ENCODE measurements around the gene TMEM97.

The TMEM97 gene

GRCh38 chr17:28364665-28365363 is 45.8 kb downstream of the TMEM97 start, which contains the start of gene SEBOX:
TSS of gene SEBOX (minus strand) at chr17:28365199. CDS start at chr17:28365151, 48 bp downstream.
- H3K9me3 ChIP-seq = no peaks in the 10 kb centered on the region
- H3K4me3 ChIP-seq (ENCODE audit: low read depth, low read length) = no peak within 1 kb of the TSS
- DNase-seq = no peak
- TF ChIP-seq CTCF (IDR thresholded peaks at IDR 0.05; ENCODE audit: low read depth, low read length) = no peak
- H3K27me3 ChIP-seq = no peaks in the 10 kb centered on the region
- no peaks in the 10 kb centered on the region for H3K4me1 ChIP-seq
- H3K36me3 ChIP-seq = 0 out of 2 replicates have a peak, but pooled peaks cover 3% of the 10 kb centered on the region

GRCh38 chr17:28365487-28365886 is 46.5 kb downstream of the TMEM97 start:
- H3K9me3 ChIP-seq = no peaks in the 10 kb centered on the region
- H3K27me3 ChIP-seq = no peaks in the 10 kb centered on the region
- TF ChIP-seq CTCF (IDR thresholded peaks at IDR 0.05; ENCODE audit: low read depth, low read length) = no peak
- no peak overlapping the region for H3K4me3 ChIP-seq (ENCODE audit: low read depth, low read length)
- peaks cover 2% of the 10 kb centered on the region; the same call in 1 of the 2 replicates for H3K4me1 ChIP-seq
- H3K36me3 ChIP-seq = 0 out of 2 replicates have a peak, but pooled peaks cover 3% of the 10 kb centered on the region
- no peak for DNase-seq

- no peak for TF ChIP-seq CTCF (IDR thresholded peaks at IDR 0.05; ENCODE audit: low read depth, low read length)
- peaks cover 5% of the 10 kb centered on the region; the same call in 1 of the 2 replicates for H3K4me1 ChIP-seq
- no peaks in the 10 kb centered on the region for H3K27me3 ChIP-seq
- no peaks in the 10 kb centered on the region for H3K9me3 ChIP-seq
- H3K4me3 ChIP-seq (ENCODE audit: low read depth, low read length) = no peak overlapping the region
- H3K36me3 ChIP-seq = no peaks in the 10 kb centered on the region
- DNase-seq = no peak
Observed at GRCh38 chr17:28366605-28367004, 47.6 kb downstream of the TMEM97 start.

DNA sequence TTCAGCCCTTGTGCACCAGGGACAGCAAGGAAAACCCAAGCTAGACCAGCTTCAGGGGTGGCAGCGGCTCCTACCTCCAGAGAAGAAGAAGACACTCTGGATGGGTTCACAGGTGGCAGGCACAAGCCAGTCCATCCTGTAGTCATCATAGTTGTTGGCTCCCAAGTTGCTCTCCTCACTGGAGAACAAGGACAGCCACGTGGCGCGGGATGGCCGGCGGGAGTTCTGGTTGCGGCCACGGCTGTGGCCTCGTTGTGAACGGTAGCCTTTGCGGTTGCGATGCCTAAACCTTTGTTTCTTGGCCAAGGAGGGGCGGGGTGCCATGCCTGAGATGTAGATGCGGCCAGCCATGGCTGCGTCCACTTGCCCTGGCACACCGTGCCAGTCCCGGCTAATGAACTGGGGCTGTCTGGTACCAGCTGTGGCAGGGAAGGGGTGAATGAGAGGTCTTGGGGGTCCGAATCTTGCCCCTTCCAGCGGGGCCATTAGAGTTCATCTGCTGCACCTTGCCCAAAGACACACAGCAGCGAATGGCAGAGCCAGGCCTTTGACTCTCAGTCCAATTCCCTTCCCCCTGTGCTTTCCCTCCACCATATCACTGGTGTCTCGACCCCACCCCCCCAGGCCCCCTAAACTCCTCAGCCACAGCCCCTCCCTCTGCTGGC is 48.8 kb downstream of the TMEM97 start:
- Histone ChIP-seq H3K4me1 (peaks cover 5% of the 10 kb centered on the region; the same call in 1 of the 2 replicates), H3K36me3 (no peaks in the 10 kb centered on the region), H3K27me3 (no peaks in the 10 kb centered on the region), H3K9me3 (no peaks in the 10 kb centered on the region), H3K4me3 (ENCODE audit: low read depth, low read length) (no peak overlapping the region)
- TF ChIP-seq CTCF (IDR thresholded peaks at IDR 0.05; ENCODE audit: low read depth, low read length) = no peak
- DNase-seq = no peak

- no peak for TF ChIP-seq CTCF (IDR thresholded peaks at IDR 0.05; ENCODE audit: low read depth, low read length)
- H3K36me3 ChIP-seq = no peaks in the 10 kb centered on the region
- no peaks in the 10 kb centered on the region for H3K9me3 ChIP-seq
- H3K4me1 ChIP-seq = peaks cover 5% of the 10 kb centered on the region; the same call in 1 of the 2 replicates
- DNase-seq = no peak
- H3K27me3 ChIP-seq = no peaks in the 10 kb centered on the region
- no peak overlapping the region for H3K4me3 ChIP-seq (ENCODE audit: low read depth, low read length)
Observed at GRCh38 chr17:28368306-28368831, 49.4 kb downstream of the TMEM97 start.

Data from BE2C (cell line).